Common myeloid progenitor, CD34-positive (primary cell): ENCODE results near the gene KIN.
"Not testable (repeated sequence)": the region's sequence is repeated elsewhere in the genome, so short reads cannot be mapped to it uniquely, and the experiment has no call there.

Experiments
- CTCF ChIA-PET: fragments of 350-600 bp; sonication (Branson Sonifier 250); formaldehyde crosslinking; loops from one replicate; lab custom pipeline; 2021; ENCODE audit warnings: antibody characterized with exemption; lab: Charles Lee
- POLR2A ChIA-PET: fragments of 350-600 bp; sonication (Branson Sonifier 250); formaldehyde crosslinking; loops from one replicate; lab custom pipeline; 2021; ENCODE audit warnings: antibody characterized with exemption; lab: Charles Lee
- DNase-seq, 3 donors: peaks; one replicate each; pipeline versions ENCODE4 v3.0.0 to v3.0.0-alpha.2; 2013
- H3K27ac ChIP-seq, 2 experiments: 1 replicate in 1 of 2; 2 replicates in 1 of 2; pipeline ENCODE4 v1.7.0; 2013; ENCODE audit warnings: inconsistent platforms in 2 of 2, low read length in 2 of 2, mild to moderate bottlenecking in 2 of 2, low read depth in 1 of 2, moderate library complexity in 1 of 2; ENCODE audit not compliant: severe bottlenecking in 2 of 2, insufficient read depth in 1 of 2, poor library complexity in 1 of 2
- H3K27me3 ChIP-seq, 5 experiments: replicated peaks in 2 of 5; 1 replicate in 3 of 5; 2 replicates in 2 of 5; pipeline versions ENCODE4 v1.6.1 to v1.7.0; 2013; ENCODE audit warnings: low read length in 4 of 5, mild to moderate bottlenecking in 2 of 5, moderate library complexity in 2 of 5, inconsistent platforms in 1 of 5; ENCODE audit not compliant: insufficient read depth in 5 of 5, control insufficient read depth in 4 of 5
- H3K36me3 ChIP-seq, 4 experiments: 1 replicate in 2 of 4; 2 replicates in 2 of 4; pipeline versions ENCODE4 v1.6.1 to v1.7.0; 2013; ENCODE audit warnings: low read length in 3 of 4, control low read depth in 1 of 4, mild to moderate bottlenecking in 1 of 4; ENCODE audit not compliant: control insufficient read depth in 4 of 4, insufficient read depth in 4 of 4
- H3K4me1 ChIP-seq, 4 experiments: 1 replicate in 3 of 4; 2 replicates in 1 of 4; pipeline versions ENCODE4 v1.6.1 to v1.7.1; 2013; ENCODE audit warnings: low read length in 3 of 4, mild to moderate bottlenecking in 3 of 4, control low read depth in 1 of 4, inconsistent platforms in 1 of 4, moderate library complexity in 1 of 4; ENCODE audit not compliant: control insufficient read depth in 4 of 4, insufficient read depth in 4 of 4; ENCODE audit errors: control extremely low read depth in 1 of 4
- H3K4me3 ChIP-seq, 7 experiments: 1 replicate in 4 of 7; 2 replicates in 3 of 7; pipeline versions ENCODE4 v1.5.1 to v1.7.0; 2013; ENCODE audit warnings: mild to moderate bottlenecking in 7 of 7, low read length in 6 of 7, moderate library complexity in 6 of 7, inconsistent platforms in 2 of 7, low read depth in 2 of 7, control low read depth in 1 of 7; ENCODE audit not compliant: insufficient read depth in 4 of 7, control insufficient read depth in 1 of 7; ENCODE audit errors: extremely low read depth in 1 of 7
- H3K9me3 ChIP-seq, 5 experiments: 1 replicate in 4 of 5; 2 replicates in 1 of 5; pipeline versions ENCODE4 v1.6.1 to v1.7.1; 2013; ENCODE audit warnings: low read length in 4 of 5, mild to moderate bottlenecking in 2 of 5, inconsistent platforms in 1 of 5, low read depth in 1 of 5, moderate library complexity in 1 of 5; ENCODE audit not compliant: control insufficient read depth in 4 of 5, insufficient read depth in 2 of 5; ENCODE audit errors: control extremely low read depth in 1 of 5
- WGBS: methylation state at CpG from one replicate; pipeline ENCODE4 v1.1.5; 2013; ENCODE audit not compliant: insufficient coverage; 5-methylcytosine and 5-hydroxymethylcytosine counted together

The KIN gene

DNA sequence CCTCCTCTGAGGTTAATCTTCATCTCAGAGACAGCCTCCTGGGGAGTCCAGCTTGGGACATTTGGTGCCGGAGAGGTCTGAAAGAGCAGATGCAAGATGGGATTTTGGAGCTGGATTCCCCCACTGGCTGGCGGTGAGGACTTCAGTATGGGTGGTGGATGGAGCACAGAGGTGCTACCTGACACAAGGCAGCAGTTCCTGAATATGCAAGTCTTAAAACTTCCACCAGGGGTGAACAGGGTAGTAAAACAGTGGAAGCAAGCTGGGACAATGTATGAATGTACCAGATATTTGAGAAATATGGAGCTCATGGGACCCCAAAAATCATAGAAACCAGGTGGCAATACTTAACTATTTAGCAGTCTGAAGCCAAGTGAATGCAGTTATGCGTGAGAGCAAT lies 25.7 kb upstream of the KIN start:
- no peaks in the 10 kb centered on the region for H3K27me3 ChIP-seq
- no peak overlapping the region for H3K4me3 ChIP-seq
- peak in 2 of 3 donors; percentile 26 to 31 for DNase-seq
- H3K4me1 ChIP-seq = peaks cover 0 to 12% (median 6%) of the 10 kb centered on the region in 4 experiments
- peaks cover 0 to 6% (median 2%) of the 10 kb centered on the region in 4 experiments for H3K36me3 ChIP-seq
- POLR2A ChIA-PET = no interaction called here
- no peaks in the 10 kb centered on the region for H3K9me3 ChIP-seq
- CTCF ChIA-PET = interaction anchor here (1.3 kb wide), 1 partner anchor 10 kb away, joined by 5 read pairs; no protein-coding TSS in a partner anchor
- no peak overlapping the region for H3K27ac ChIP-seq
- WGBS = 67% methylated on average over 3 of the region's 3 CpGs

- H3K27ac ChIP-seq, H3K4me3 ChIP-seq, H3K4me1 ChIP-seq, DNase-seq, H3K9me3 ChIP-seq, H3K27me3 ChIP-seq, POLR2A ChIA-PET: not testable (repeated sequence)
- CTCF ChIA-PET = interaction anchor here (0.7 to 1.5 kb wide), 2 partner anchors 9 to 17 kb away, joined by 3 to 4 read pairs; no protein-coding TSS in a partner anchor
- 83% methylated on average over 7 of the region's 7 CpGs for WGBS
- peaks cover 0 to 18% (median 11%) of the 10 kb centered on the region in 4 experiments for H3K36me3 ChIP-seq
Measured at GRCh38 chr10:7811743-7812142, 23.9 kb upstream of the KIN start.

GRCh38 chr10:7811000-7811399 lies 23.2 kb upstream of the KIN start:
- ChIA-PET POLR2A (no interaction called here), CTCF (interaction anchor here (1.0 to 1.5 kb wide), 2 partner anchors 13 to 17 kb away, joined by 4 read pairs; no protein-coding TSS in a partner anchor)
- WGBS = 100% methylated on average over 2 of the region's 5 CpGs
- DNase-seq = no peak
- H3K36me3 ChIP-seq = peaks cover 0 to 24% (median 14%) of the 10 kb centered on the region in 4 experiments
- no peak overlapping the region for H3K4me3 ChIP-seq
- no peaks in the 10 kb centered on the region for H3K9me3 ChIP-seq
- H3K27me3 ChIP-seq = no peaks in the 10 kb centered on the region
- H3K27ac ChIP-seq = no peak overlapping the region
- peaks cover 0 to 5% (median 1%) of the 10 kb centered on the region in 4 experiments for H3K4me1 ChIP-seq

DNA sequence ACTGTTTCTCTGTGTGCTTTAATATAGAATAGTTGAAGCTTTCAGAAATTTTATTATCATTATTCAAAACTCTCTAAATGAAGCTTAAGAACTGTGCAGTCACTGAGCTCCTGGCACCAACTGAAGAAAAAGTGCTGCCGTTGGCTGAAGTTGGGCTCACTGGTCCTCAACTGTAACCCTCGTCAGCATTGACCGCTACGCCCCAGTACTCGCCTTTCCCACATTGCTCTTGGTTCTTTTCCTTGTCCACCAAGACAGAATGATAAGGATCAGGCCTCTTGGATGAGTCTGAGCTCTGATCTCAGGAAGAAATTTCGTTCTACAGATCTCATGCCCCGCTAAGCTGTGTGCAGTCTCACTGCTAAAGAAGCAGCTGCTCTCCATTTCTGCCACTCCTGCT lies 22.6 kb upstream of the KIN start:
- Histone ChIP-seq H3K4me3 (no peak overlapping the region), H3K27me3 (no peaks in the 10 kb centered on the region), H3K9me3 (no peaks in the 10 kb centered on the region), H3K36me3 (peaks cover 0 to 28% (median 16%) of the 10 kb centered on the region in 4 experiments), H3K4me1 (peaks cover 0 to 5% (median 1%) of the 10 kb centered on the region in 4 experiments), H3K27ac (no peak overlapping the region)
- DNase-seq = no peak
- ChIA-PET POLR2A (no interaction called here), CTCF (interaction anchor here (1.0 to 1.5 kb wide), 2 partner anchors 12 to 16 kb away, joined by 4 read pairs; no protein-coding TSS in a partner anchor)
- WGBS = 89% methylated on average over 7 of the region's 7 CpGs

GRCh38 chr10:7808686-7809267 lies 21.0 kb upstream of the KIN start:
- no peak for DNase-seq
- H3K4me1 ChIP-seq = no peaks in the 10 kb centered on the region
- H3K27me3 ChIP-seq = no peaks in the 10 kb centered on the region
- no peak overlapping the region for H3K4me3 ChIP-seq
- ChIA-PET CTCF (interaction anchor here (0.9 to 3.2 kb wide), 5 partner anchors 9 to 21 kb away, joined by 3 to 11 read pairs (median 4); partner anchors contain the start of genes ATP5F1C, KIN and TAF3), POLR2A (no interaction called here)
- no CpG with 5 or more reads among the region's 4 CpGs for WGBS
- no peak overlapping the region for H3K27ac ChIP-seq
- peaks cover 14 to 43% (median 28%) of the 10 kb centered on the region in 4 experiments for H3K36me3 ChIP-seq
- H3K9me3 ChIP-seq = no peaks in the 10 kb centered on the region

- Histone ChIP-seq H3K27me3 (no peaks in the 10 kb centered on the region), H3K4me3 (no peak overlapping the region), H3K4me1 (no peaks in the 10 kb centered on the region), H3K27ac (no peak overlapping the region), H3K9me3 (no peaks in the 10 kb centered on the region), H3K36me3 (peaks cover 22 to 80% (median 58%) of the 10 kb centered on the region in 4 experiments)
- DNase-seq = no peak
- 90% methylated on average over 2 of the region's 2 CpGs for WGBS
- POLR2A ChIA-PET = no interaction called here
- CTCF ChIA-PET = interaction anchor here (2.3 kb wide), 1 partner anchor 12 kb away, joined by 6 read pairs; no protein-coding TSS in a partner anchor
Measured at GRCh38 chr10:7804741-7805140, 16.9 kb upstream of the KIN start.

GRCh38 chr10:7804216-7804615 lies 16.4 kb upstream of the KIN start:
- H3K4me1 ChIP-seq = no peaks in the 10 kb centered on the region
- H3K36me3 ChIP-seq = peaks cover 25 to 85% (median 63%) of the 10 kb centered on the region in 4 experiments
- DNase-seq = no peak
- ChIA-PET POLR2A (no interaction called here), CTCF (interaction anchor here (2.3 kb wide), 1 partner anchor 12 kb away, joined by 6 read pairs; no protein-coding TSS in a partner anchor)
- H3K27me3 ChIP-seq = no peaks in the 10 kb centered on the region
- WGBS = 97% methylated on average over 6 of the region's 6 CpGs
- H3K27ac ChIP-seq = no peak overlapping the region
- H3K4me3 ChIP-seq = no peak overlapping the region
- H3K9me3 ChIP-seq = no peaks in the 10 kb centered on the region
